ENCODE results near the gene OSR1. TPM values are rescaled to one million over a fixed set of nuclear protein-coding genes. Genes with fewer than 3 reads are reported as not detected.
"Not testable (repeated sequence)": the region's sequence is repeated elsewhere in the genome, so short reads cannot be mapped to it uniquely, and the experiment has no call there.

OSR1 gene
- total RNA-seq, result 23.4 to 27.8 TPM (median 26.0 TPM) in 3 replicates

GRCh38 chr2:19358242-19359020, at the start of gene OSR1:
Gene OSR1, minus strand, starts transcription at chr2:19358623. Its CDS starts 4,818 bp downstream, at chr2:19353805.
- Mint-ChIP-seq H3K27ac (no peak within 1 kb of the TSS), H3K4me1 (peaks cover 43% of the 10 kb centered on the region)
- DNase-seq (ENCODE audit: low spot score in 2 of 2, unreplicated experiment in 2 of 2), result peak in 1 of 2 experiments; percentile 69

GRCh38 chr2:19403785-19404184, 45.4 kb upstream of the OSR1 start:
- Mint-ChIP-seq H3K4me1 (no peaks in the 10 kb centered on the region), H3K27me3 (ENCODE audit: low read depth) (peaks cover 3% of the 10 kb centered on the region), H3K27ac (no peak overlapping the region), H3K9me3 (peaks cover 11% of the 10 kb centered on the region), H3K4me3 (no peak overlapping the region), H3K36me3 (no peaks in the 10 kb centered on the region)
- no peak for DNase-seq (ENCODE audit: low spot score in 2 of 2, unreplicated experiment in 2 of 2)
- TF ChIP-seq CTCF (IDR thresholded peaks at IDR 0.05; ENCODE audit: unreplicated experiment), result no peak

More at GRCh38 chr2:19358242-19359020, at the start of gene OSR1:
- Mint-ChIP-seq H3K36me3 (peaks cover 2% of the 10 kb centered on the region), H3K4me3 (peak within 1 kb of the TSS; percentile 76), H3K27me3 (ENCODE audit: low read depth) (peaks cover 100% of the 10 kb centered on the region), H3K9me3 (no peaks in the 10 kb centered on the region)
- TF ChIP-seq CTCF (IDR thresholded peaks at IDR 0.05; ENCODE audit: unreplicated experiment), result no peak

- no peak for DNase-seq (ENCODE audit: low spot score in 2 of 2, unreplicated experiment in 2 of 2)
- no peaks in the 10 kb centered on the region for H3K36me3 Mint-ChIP-seq
- H3K4me1 Mint-ChIP-seq, result no peaks in the 10 kb centered on the region
- H3K27me3 Mint-ChIP-seq (ENCODE audit: low read depth), result peaks cover 3% of the 10 kb centered on the region
- H3K27ac Mint-ChIP-seq, result no peak overlapping the region
- H3K4me3 Mint-ChIP-seq, result no peak overlapping the region
- no peak for TF ChIP-seq CTCF (IDR thresholded peaks at IDR 0.05; ENCODE audit: unreplicated experiment)
- peaks cover 7% of the 10 kb centered on the region for H3K9me3 Mint-ChIP-seq
Observed at GRCh38 chr2:19392191-19392590, 33.8 kb upstream of the OSR1 start.

- not testable (repeated sequence) for H3K4me3 Mint-ChIP-seq
Observed at GRCh38 chr2:19389469-19389868, 31.0 kb upstream of the OSR1 start.

GRCh38 chr2:19380532-19380931, 22.1 kb upstream of the OSR1 start:
- H3K4me1 Mint-ChIP-seq, result no peaks in the 10 kb centered on the region
- no peak for TF ChIP-seq CTCF (IDR thresholded peaks at IDR 0.05; ENCODE audit: unreplicated experiment)
- H3K27me3 Mint-ChIP-seq (ENCODE audit: low read depth), result peaks cover 39% of the 10 kb centered on the region
- peaks cover 6% of the 10 kb centered on the region for H3K9me3 Mint-ChIP-seq
- no peaks in the 10 kb centered on the region for H3K36me3 Mint-ChIP-seq
- H3K27ac Mint-ChIP-seq, result no peak overlapping the region
- no peak for DNase-seq (ENCODE audit: low spot score in 2 of 2, unreplicated experiment in 2 of 2)
- H3K4me3 Mint-ChIP-seq, result no peak overlapping the region

More at GRCh38 chr2:19389469-19389868, 31.0 kb upstream of the OSR1 start:
- not testable (repeated sequence) for H3K27me3 Mint-ChIP-seq (ENCODE audit: low read depth); DNase-seq (ENCODE audit: low spot score in 2 of 2, unreplicated experiment in 2 of 2); H3K27ac Mint-ChIP-seq; H3K36me3 Mint-ChIP-seq; H3K4me1 Mint-ChIP-seq
- H3K9me3 Mint-ChIP-seq, result peaks cover 14% of the 10 kb centered on the region

- TF ChIP-seq CTCF (IDR thresholded peaks at IDR 0.05; ENCODE audit: unreplicated experiment), result no peak
- Mint-ChIP-seq H3K27ac (no peak overlapping the region), H3K36me3 (no peaks in the 10 kb centered on the region)
Observed at GRCh38 chr2:19378939-19379338, 20.5 kb upstream of the OSR1 start.

More at GRCh38 chr2:19378939-19379338, 20.5 kb upstream of the OSR1 start:
- H3K4me1 Mint-ChIP-seq, result no peaks in the 10 kb centered on the region
- H3K9me3 Mint-ChIP-seq, result peaks cover 6% of the 10 kb centered on the region
- peaks cover 50% of the 10 kb centered on the region for H3K27me3 Mint-ChIP-seq (ENCODE audit: low read depth)
- DNase-seq (ENCODE audit: low spot score in 2 of 2, unreplicated experiment in 2 of 2), result no peak
- H3K4me3 Mint-ChIP-seq, result no peak overlapping the region

All from mesothelial cell of epicardium (in vitro differentiated cells).